Endothelial cell of umbilical vein (primary cell): ENCODE measurements around the gene C2CD4D. TPM values are rescaled to one million over a fixed set of nuclear protein-coding genes. Genes with fewer than 3 reads are reported as not detected.

Experiments used
- BruUV-seq: library from RNA; stranded (reverse); fragments of 400-500 nt; replicated peaks from 2 replicates; lab custom pipeline; 2021; lab: Mats Ljungman, UMichigan
- CTCF ChIA-PET: fragments of 300-600, 350-600 bp; sonication (Branson Sonifier 250); formaldehyde crosslinking; loops from one replicate; lab custom pipeline; 2021; ENCODE audit warnings: antibody characterized with exemption, inconsistent platforms; lab: Charles Lee
- POLR2A ChIA-PET: fragments of 300-600, 350-600 bp; sonication (Branson Sonifier 250); formaldehyde crosslinking; loops from one replicate; lab custom pipeline; 2021; ENCODE audit warnings: antibody characterized with exemption, inconsistent platforms; lab: Charles Lee
- DNase-seq: peaks from one replicate; pipeline ENCODE4 v3.0.0-alpha.2; 2011; ENCODE audit warnings: low read depth, low spot score
- FAIRE-seq: peaks from 2 replicates; lab custom pipeline; 2011; peaks lifted over from hg19 to GRCh38; lab: Jason Lieb, UNC
- H2AFZ ChIP-seq: 2 replicates; pipeline ENCODE4 v1.6.0; 2012; ENCODE audit warnings: low read depth, low read length, control low read depth, inconsistent platforms
- H3K27ac ChIP-seq: 2 replicates; pipeline ENCODE4 v1.5.1; 2011; ENCODE audit warnings: low read depth, mild to moderate bottlenecking, control low read depth, low read length, moderate library complexity; ENCODE audit not compliant: insufficient read depth
- H3K27me3 ChIP-seq, 2 experiments: 2 replicates each; pipeline versions ENCODE4 v1.6.0 to v1.6.1; 2011; ENCODE audit warnings: low read length in 2 of 2, mixed read lengths in 1 of 2; ENCODE audit not compliant: control insufficient read depth in 2 of 2, insufficient read depth in 2 of 2
- H3K36me3 ChIP-seq, 2 experiments: 2 replicates in 1 of 2; 3 replicates in 1 of 2; pipeline ENCODE4 v1.5.1; 2011; ENCODE audit warnings: low read length in 2 of 2, mild to moderate bottlenecking in 1 of 2, moderate library complexity in 1 of 2; ENCODE audit not compliant: control insufficient read depth in 2 of 2, insufficient read depth in 2 of 2; ENCODE audit errors: extremely low read depth in 1 of 2
- H3K4me1 ChIP-seq: 3 replicates; pipeline ENCODE4 v1.5.1; 2011; ENCODE audit warnings: mild to moderate bottlenecking, low read length; ENCODE audit not compliant: control insufficient read depth, insufficient read depth; ENCODE audit errors: extremely low read depth
- H3K4me2 ChIP-seq: 2 replicates; pipeline ENCODE4 v1.6.1; 2011; ENCODE audit warnings: low read length, control low read depth, mixed read lengths; ENCODE audit not compliant: insufficient read depth
- H3K4me3 ChIP-seq, 3 experiments: fragments of 200-600 bp in 1 of 3; sonication (generic), shearing (Covaris generic) in 1 of 3; replicated peaks in 1 of 3; 2 replicates each; pipeline ENCODE4 v1.5.1; 2011 to 2016; ENCODE audit warnings: control low read depth in 3 of 3, low read length in 3 of 3, mild to moderate bottlenecking in 2 of 3, inconsistent platforms in 1 of 3, low read depth in 1 of 3, moderate library complexity in 1 of 3; ENCODE audit not compliant: insufficient read depth in 1 of 3
- H3K79me2 ChIP-seq: 2 replicates; pipeline ENCODE4 v1.6.0; 2012; ENCODE audit warnings: low read length, inconsistent platforms; ENCODE audit not compliant: control insufficient read depth, insufficient read depth
- H3K9ac ChIP-seq: replicated peaks from 2 replicates; pipeline ENCODE3; 2011; ENCODE audit warnings: low read length, control low read depth; ENCODE audit not compliant: insufficient read depth; ENCODE audit errors: extremely low read depth
- H3K9me1 ChIP-seq: replicated peaks from 3 replicates; pipeline ENCODE4 v1.6.0; 2011; ENCODE audit warnings: mild to moderate bottlenecking, low read length; ENCODE audit not compliant: control insufficient read depth, insufficient read depth; ENCODE audit errors: extremely low read depth
- H3K9me3 ChIP-seq: replicated peaks from 2 replicates; pipeline ENCODE4 v1.5.1; 2012; ENCODE audit warnings: low read length, inconsistent platforms; ENCODE audit not compliant: control insufficient read depth, insufficient read depth
- H4K20me1 ChIP-seq: replicated peaks from 2 replicates; pipeline ENCODE3; 2011; ENCODE audit warnings: mild to moderate bottlenecking, low read length; ENCODE audit not compliant: control insufficient read depth, insufficient read depth; ENCODE audit errors: extremely low read depth
- FOS ChIP-seq: IDR thresholded peaks from 2 replicates; pipeline ENCODE4 v1.6.1; 2011; ENCODE audit warnings: mild to moderate bottlenecking, low read length, moderate library complexity, borderline replicate concordance; ENCODE audit not compliant: insufficient read depth
- GATA2 ChIP-seq: IDR thresholded peaks from 2 replicates; pipeline ENCODE4 v1.7.0; 2011; ENCODE audit warnings: low read depth, mild to moderate bottlenecking, moderate library complexity, mixed read lengths, low read length; ENCODE audit not compliant: insufficient read length, insufficient read depth
- MYC ChIP-seq: IDR thresholded peaks from one replicate; pipeline ENCODE4 v1.6.1; 2011; ENCODE audit warnings: mild to moderate bottlenecking, low read depth, low read length
- POLR2A ChIP-seq: IDR thresholded peaks from 2 replicates; pipeline ENCODE4 v1.6.1; 2012; ENCODE audit warnings: low read depth, mild to moderate bottlenecking, control low read depth, low read length
- POLR2AphosphoS5 ChIP-seq: IDR thresholded peaks from 2 replicates; pipeline ENCODE4 v1.6.1; 2012; ENCODE audit warnings: low read depth, mild to moderate bottlenecking, control low read depth, low read length, moderate library complexity; ENCODE audit not compliant: insufficient read depth
- dilution Hi-C: fragments of 300-500 bp; cut with MboI; formaldehyde crosslinking; loops from one replicate; pipeline ENCODE4 v1.15.0; 2019; ENCODE audit warnings: low sequenced_read_pairs; ENCODE audit not compliant: extremely low pct_ligation_motif_present
- intact Hi-C: fragments of 100-400 bp; cut with micrococcal nuclease; formaldehyde crosslinking; loops from one replicate; pipeline ENCODE4 v1.10.0; 2022
- polyA plus RNA-seq, 4 experiments: library from polyadenylated mRNA; depleted of rRNA in 3 of 4; stranded (reverse) in 3 of 4; unstranded in 1 of 4; fragments of >200 nt; gene quantifications; 2 replicates each; pipeline versions ENCODE4 v1.2.1 to v1.2.3, GENCODE V29; 2011 to 2012; ENCODE audit warnings: missing spikeins in 1 of 4
- total RNA-seq: library from RNA; stranded (reverse); gene quantifications from 2 replicates; pipeline ENCODE4 v1.2.3, GENCODE V29; 2021
- TF ChIP-seq, protein P1 (sequence below): IDR thresholded peaks from 2 replicates; pipeline ENCODE4 v1.6.1; 2011; ENCODE audit not compliant: insufficient read depth, insufficient read length
- TF ChIP-seq, protein P2 (sequence below), 2 donors: IDR thresholded peaks; 1 replicate in 1 of 2; 2 replicates in 1 of 2; pipeline ENCODE4 v1.5.1; 2011; ENCODE audit warnings: low read length in 2 of 2, mild to moderate bottlenecking in 2 of 2, moderate library complexity in 2 of 2, control low read depth in 1 of 2, inconsistent platforms in 1 of 2, low read depth in 1 of 2; ENCODE audit not compliant: insufficient read depth in 1 of 2; ENCODE audit errors: extremely low read depth in 1 of 2

C2CD4D gene
- total and polyA plus RNA-seq, 2 donors (not counting 3 experiments of a cell fraction or from before 2014, with no cell fraction given), result not detected

DNA sequence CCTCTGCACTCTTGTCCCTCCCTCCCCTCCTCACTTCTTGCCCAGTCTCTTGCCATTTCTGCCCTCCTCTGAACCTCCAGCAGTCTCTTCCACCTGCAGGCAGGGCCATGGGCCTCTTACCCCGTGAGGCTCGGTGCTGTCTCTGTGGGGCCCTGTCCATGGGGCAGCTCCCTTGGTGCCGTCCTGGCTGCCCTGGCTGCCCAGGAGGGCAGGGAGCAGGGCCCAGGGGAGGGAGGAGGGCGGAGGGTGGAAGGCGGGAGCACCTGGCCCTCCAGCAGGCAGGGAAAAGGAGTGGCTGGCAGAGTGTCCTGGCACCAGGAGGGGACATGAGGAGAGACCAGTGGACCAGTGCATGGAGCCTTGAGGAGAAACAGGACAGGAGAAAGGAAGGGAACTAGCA, 8.0 kb downstream of the C2CD4D start, which contains the start of gene RORC:
Gene RORC, minus strand, starts transcription at position 198 of the 400 bp plus-strand sequence. Its CDS starts 38 bp downstream, at position 160.
- intact Hi-C loops (no loop called here), dilution Hi-C loops (no loop called here)
- BruUV-seq, result no TSS peak
- POLR2A ChIA-PET, result no interaction called here
- no peaks in the 10 kb centered on the region for H3K27me3 ChIP-seq
- H3K4me3 ChIP-seq, result no peak within 1 kb of the TSS
- H3K4me2 ChIP-seq, result no peak within 1 kb of the TSS
- no peaks in the 10 kb centered on the region for H3K36me3 ChIP-seq
- CTCF ChIA-PET, result no interaction called here
- no peaks in the 10 kb centered on the region for H4K20me1 ChIP-seq
- H3K27ac ChIP-seq, result no peak within 1 kb of the TSS
- peaks cover 11% of the 10 kb centered on the region for H3K4me1 ChIP-seq
- FAIRE-seq (no peak), DNase-seq (no peak)
- no peaks in the 10 kb centered on the region for H3K9me3 ChIP-seq
- H2AFZ ChIP-seq, result no peak within 1 kb of the TSS
- H3K9ac ChIP-seq, result no peak within 1 kb of the TSS
- H3K79me2 ChIP-seq, result no peaks in the 10 kb centered on the region
- TF ChIP-seq, protein P1, sequence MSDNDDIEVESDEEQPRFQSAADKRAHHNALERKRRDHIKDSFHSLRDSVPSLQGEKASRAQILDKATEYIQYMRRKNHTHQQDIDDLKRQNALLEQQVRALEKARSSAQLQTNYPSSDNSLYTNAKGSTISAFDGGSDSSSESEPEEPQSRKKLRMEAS, result no peak
- no peaks in the 10 kb centered on the region for H3K9me1 ChIP-seq

DNA sequence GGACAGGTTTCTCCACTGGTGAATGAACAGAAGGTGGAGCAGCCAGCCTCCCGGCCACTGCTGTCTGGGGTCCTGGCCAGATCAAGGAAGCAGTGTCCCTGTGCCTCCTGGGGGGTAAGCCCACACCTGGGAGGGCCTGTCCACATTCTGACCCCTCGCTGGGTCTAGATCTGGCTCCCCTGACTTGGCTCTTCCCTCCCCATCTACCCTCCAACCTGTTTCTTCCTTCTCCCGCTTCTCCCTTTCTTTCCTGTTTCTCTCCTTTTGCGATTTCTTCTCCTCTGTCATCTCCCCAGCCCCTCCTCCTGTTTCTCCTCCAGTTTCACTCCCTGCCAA, 8.4 kb downstream of the C2CD4D start:
- H3K9me1 ChIP-seq, result no peaks in the 10 kb centered on the region
- POLR2A ChIA-PET, result no interaction called here
- DNase-seq, result no peak
- no peaks in the 10 kb centered on the region for H3K36me3 ChIP-seq
- no peaks in the 10 kb centered on the region for H3K79me2 ChIP-seq
- H3K27ac ChIP-seq, result no peak overlapping the region
- H2AFZ ChIP-seq, result no peak overlapping the region
- H3K27me3 ChIP-seq, result no peaks in the 10 kb centered on the region
- peaks cover 11% of the 10 kb centered on the region for H3K4me1 ChIP-seq
- no peak for FAIRE-seq
- H3K4me2 ChIP-seq, result no peak overlapping the region
- H3K9ac ChIP-seq, result no peak overlapping the region
- H3K9me3 ChIP-seq, result no peaks in the 10 kb centered on the region
- H3K4me3 ChIP-seq, result no peak overlapping the region
- dilution Hi-C loops (no loop called here), intact Hi-C loops (no loop called here)
- no peak for TF ChIP-seq MYC
- no peak for TF ChIP-seq POLR2A
- TF ChIP-seq, protein P2, sequence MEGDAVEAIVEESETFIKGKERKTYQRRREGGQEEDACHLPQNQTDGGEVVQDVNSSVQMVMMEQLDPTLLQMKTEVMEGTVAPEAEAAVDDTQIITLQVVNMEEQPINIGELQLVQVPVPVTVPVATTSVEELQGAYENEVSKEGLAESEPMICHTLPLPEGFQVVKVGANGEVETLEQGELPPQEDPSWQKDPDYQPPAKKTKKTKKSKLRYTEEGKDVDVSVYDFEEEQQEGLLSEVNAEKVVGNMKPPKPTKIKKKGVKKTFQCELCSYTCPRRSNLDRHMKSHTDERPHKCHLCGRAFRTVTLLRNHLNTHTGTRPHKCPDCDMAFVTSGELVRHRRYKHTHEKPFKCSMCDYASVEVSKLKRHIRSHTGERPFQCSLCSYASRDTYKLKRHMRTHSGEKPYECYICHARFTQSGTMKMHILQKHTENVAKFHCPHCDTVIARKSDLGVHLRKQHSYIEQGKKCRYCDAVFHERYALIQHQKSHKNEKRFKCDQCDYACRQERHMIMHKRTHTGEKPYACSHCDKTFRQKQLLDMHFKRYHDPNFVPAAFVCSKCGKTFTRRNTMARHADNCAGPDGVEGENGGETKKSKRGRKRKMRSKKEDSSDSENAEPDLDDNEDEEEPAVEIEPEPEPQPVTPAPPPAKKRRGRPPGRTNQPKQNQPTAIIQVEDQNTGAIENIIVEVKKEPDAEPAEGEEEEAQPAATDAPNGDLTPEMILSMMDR (IDR thresholded peaks at IDR 0.05; ENCODE audit: extremely low read depth in 1 of 2, insufficient read depth in 1 of 2, low read depth in 1 of 2, low read length in 2 of 2), result no peak
- no peak for TF ChIP-seq GATA2
- no peak for TF ChIP-seq FOS
- TF ChIP-seq POLR2AphosphoS5, result no peak
- BruUV-seq, result no TSS peak
- no peaks in the 10 kb centered on the region for H4K20me1 ChIP-seq
- CTCF ChIA-PET, result no interaction called here
